Pancreas (tissue), 10 donors: ENCODE results near the gene CHID1. TPM values are rescaled to one million over a fixed set of nuclear protein-coding genes. Genes with fewer than 3 reads are reported as not detected.

Experiments
- ATAC-seq, 4 donors: fragments of 200-7000 bp; cut with Tn5 transposase; one replicate each; pipeline versions ENCODE4 v1.8.0 to v1.9.1; 2020; ENCODE audit warnings: mild to moderate bottlenecking in 4 of 4, moderate library complexity in 4 of 4
- DNase-seq, 6 donors: peaks; one replicate each; pipeline ENCODE4 v3.0.0-alpha.2; 2020
- FAIRE-seq: peaks from 2 replicates; lab custom pipeline; 2012; peaks lifted over from hg19 to GRCh38; lab: Jason Lieb, UNC
- H3K27ac ChIP-seq, 4 donors: fragments of 200-600 bp; sonication (generic); 1 replicate in 3 of 4; 2 replicates in 1 of 4; pipeline versions ENCODE4 v1.5.0 to v1.8.0; 2020
- H3K27me3 ChIP-seq, 4 donors: fragments of 200-600 bp; one replicate each; pipeline ENCODE4 v1.8.0; 2021
- H3K36me3 ChIP-seq, 3 donors: fragments of 200-600 bp; sonication (generic) in 1 of 3; one replicate each; pipeline versions ENCODE4 v1.5.0 to v1.8.0; 2020 to 2021
- H3K4me1 ChIP-seq, 3 donors: fragments of 200-600 bp; one replicate each; pipeline ENCODE4 v1.8.0; 2021
- H3K4me3 ChIP-seq, 4 donors: fragments of 200-600 bp; sonication (generic) in 2 of 4; one replicate each; pipeline versions ENCODE4 v1.5.0 to v1.8.0; 2020 to 2021
- H3K9me3 ChIP-seq, 4 donors: fragments of 200-600 bp; one replicate each; pipeline ENCODE4 v1.8.0; 2021
- CTCF ChIP-seq, 4 donors: fragments of 200-600 bp; sonication (generic) in 3 of 4; IDR thresholded peaks; one replicate each; pipeline versions ENCODE4 v1.5.0 to v1.8.0; 2021; ENCODE audit warnings: antibody characterized with exemption in 4 of 4
- WGBS, 2 donors: extraction: QIAGEN DNeasy Blood & Tissue Kit; methylation state at CpG; one replicate each; pipeline ENCODE4 v1.1.7; 2013; 5-methylcytosine and 5-hydroxymethylcytosine counted together
- intact Hi-C, 3 donors: fragments of 100-400 bp; cut with DNase I; formaldehyde crosslinking; loops; one replicate each; pipeline versions ENCODE4 v1.11.1 to v1.14.2; 2022
- polyA plus RNA-seq, 2 donors: library from polyadenylated mRNA; stranded (reverse); fragments of 200-250 nt; gene quantifications; one replicate each; pipeline ENCODE4 v1.2.3, GENCODE V29; 2013
- total RNA-seq, 6 donors: library from RNA; stranded (reverse); fragmentation: NEBNext Ultra II Directional in 4 of 6; extraction: Animal tissue kit (Norgen Biotek cat#: 25700) in 4 of 6; gene quantifications; one replicate each; pipeline versions ENCODE4 v1.2.1 to v1.2.4, GENCODE V29; 2021 to 2023
- donor health status: healthy with polysubstance abuse.
- donor health status: DM: no; HTN: no; CAD: no; lungs with moderate emphysema.
- donor health status: DM: no; HTN: no; CAD: no.
- donor health status: control.
- donor health status: control.
- donor health status: Bipolar disorder and iron deficiency.
- donor health status: DM: yes; HTN: yes; CAD: no.
- donor health status: DM: no; HTN: no; CAD: no.
- donor health status: DM: no; HTN: no; CAD: no.
- donor health status: DM: yes; HTN: yes; CAD: no.

The CHID1 gene
- total and polyA plus RNA-seq, 8 donors = 41.7 to 86.0 (median 62.1) TPM

DNA sequence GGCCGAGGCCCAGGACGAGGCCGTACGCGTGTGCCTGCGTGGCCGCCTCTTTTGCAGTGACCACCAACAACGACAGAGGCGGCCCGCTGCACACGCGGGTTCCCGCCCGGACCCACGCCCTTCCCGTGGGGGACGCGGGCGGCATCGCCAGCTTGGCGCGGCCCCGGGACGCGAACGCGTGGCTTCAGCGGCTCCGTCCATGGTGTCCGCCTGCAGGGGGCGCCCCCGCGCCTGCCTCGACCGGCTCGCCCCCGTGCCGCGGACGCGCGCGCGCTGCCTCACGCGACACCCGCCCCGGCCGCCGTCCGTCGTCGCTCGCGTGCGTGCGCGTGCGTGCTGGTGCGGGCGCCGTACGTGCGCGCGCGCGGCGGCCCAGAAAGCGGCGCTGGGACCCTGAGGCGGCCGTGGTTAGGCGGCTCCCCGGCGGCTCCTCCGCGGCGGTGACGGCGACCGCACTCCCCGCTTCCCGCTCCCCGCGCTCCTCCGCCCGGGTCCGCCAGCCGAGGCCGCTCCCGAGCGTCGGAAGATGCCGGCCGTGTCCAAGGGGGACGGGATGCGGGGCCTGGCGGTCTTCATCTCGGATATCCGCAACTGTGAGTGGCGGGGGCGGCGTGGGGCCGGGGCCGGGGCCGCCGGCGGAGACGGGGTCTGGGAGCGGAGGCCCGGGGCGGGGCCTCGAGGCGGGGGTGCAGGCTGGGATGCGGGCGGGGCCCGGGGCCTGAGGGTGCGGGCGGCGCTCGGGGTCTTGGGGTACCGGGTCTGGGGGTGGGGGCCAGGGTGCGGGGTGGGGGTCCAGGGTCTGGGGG lies 15.1 kb upstream of the CHID1 start, which contains the start of gene AP2A2:
Gene AP2A2 (plus strand): TSS at position 375 of the 806 bp plus-strand sequence. CDS start 152 bp downstream, at position 527.
- 4 to 5% methylated on average over 100 to 124 of the region's 124 CpGs for WGBS, 2 donors
- DNase-seq = peak; percentile 83 to 98 (median 92)
- Histone ChIP-seq H3K4me1 (peaks cover 0 to 22% (median 8%) of the 10 kb centered on the region in 3 donors), H3K27ac (peak within 1 kb of the TSS; percentile 35 to 81 (median 68)), H3K4me3 (peak within 1 kb of the TSS; percentile 49 to 75 (median 60)), H3K36me3 (no peaks in the 10 kb centered on the region), H3K27me3 (no peaks in the 10 kb centered on the region), H3K9me3 (no peaks in the 10 kb centered on the region)
- peak; percentile 57 to 76 (median 66) for TF ChIP-seq CTCF (IDR thresholded peaks at IDR 0.05)
- peak; percentile 92 to 97 (median 94) for ATAC-seq
- intact Hi-C loops = loop anchor here in 1 of 3 donors (10.0 kb wide), 1 partner anchor 129 kb away; no protein-coding TSS in a partner anchor
- FAIRE-seq = no peak

DNA sequence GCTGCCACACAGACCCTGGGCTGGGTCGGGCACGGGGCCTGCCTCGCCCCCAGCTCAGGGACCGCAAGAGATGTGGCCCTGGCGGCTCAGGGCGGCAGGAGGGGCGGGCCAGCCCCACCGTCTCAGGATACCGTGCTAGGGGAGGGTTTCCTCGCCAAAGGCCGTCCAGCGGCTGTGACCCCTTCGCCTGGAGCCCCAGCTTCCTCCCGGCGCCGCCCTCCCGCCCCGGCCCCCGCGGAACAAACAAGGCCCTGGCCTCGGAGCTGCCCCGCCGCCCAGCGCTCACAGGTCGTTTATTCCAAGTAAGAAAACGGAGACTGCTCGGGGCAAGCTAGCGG lies 14.5 kb upstream of the CHID1 start:
- DNase-seq = peak in 5 of 6 donors; percentile 27 to 87 (median 51)
- no peaks in the 10 kb centered on the region for H3K9me3 ChIP-seq
- TF ChIP-seq CTCF (IDR thresholded peaks at IDR 0.05) = no peak
- peak overlapping the region in 2 of 4 donors; percentile 67 to 75 for H3K4me3 ChIP-seq
- intact Hi-C loops = loop anchor here in 1 of 3 donors (10.0 kb wide), 1 partner anchor 130 kb away; no protein-coding TSS in a partner anchor
- ATAC-seq = peak in 1 of 4 donors; percentile 1
- H3K27ac ChIP-seq = peak overlapping the region in 2 of 4 donors; percentile 44 to 51
- no peaks in the 10 kb centered on the region for H3K36me3 ChIP-seq
- WGBS, 2 donors = 71 to 75% methylated on average over 27 to 28 of the region's 28 CpGs
- peaks cover 0 to 22% (median 8%) of the 10 kb centered on the region in 3 donors for H3K4me1 ChIP-seq
- FAIRE-seq = no peak
- no peaks in the 10 kb centered on the region for H3K27me3 ChIP-seq

DNA sequence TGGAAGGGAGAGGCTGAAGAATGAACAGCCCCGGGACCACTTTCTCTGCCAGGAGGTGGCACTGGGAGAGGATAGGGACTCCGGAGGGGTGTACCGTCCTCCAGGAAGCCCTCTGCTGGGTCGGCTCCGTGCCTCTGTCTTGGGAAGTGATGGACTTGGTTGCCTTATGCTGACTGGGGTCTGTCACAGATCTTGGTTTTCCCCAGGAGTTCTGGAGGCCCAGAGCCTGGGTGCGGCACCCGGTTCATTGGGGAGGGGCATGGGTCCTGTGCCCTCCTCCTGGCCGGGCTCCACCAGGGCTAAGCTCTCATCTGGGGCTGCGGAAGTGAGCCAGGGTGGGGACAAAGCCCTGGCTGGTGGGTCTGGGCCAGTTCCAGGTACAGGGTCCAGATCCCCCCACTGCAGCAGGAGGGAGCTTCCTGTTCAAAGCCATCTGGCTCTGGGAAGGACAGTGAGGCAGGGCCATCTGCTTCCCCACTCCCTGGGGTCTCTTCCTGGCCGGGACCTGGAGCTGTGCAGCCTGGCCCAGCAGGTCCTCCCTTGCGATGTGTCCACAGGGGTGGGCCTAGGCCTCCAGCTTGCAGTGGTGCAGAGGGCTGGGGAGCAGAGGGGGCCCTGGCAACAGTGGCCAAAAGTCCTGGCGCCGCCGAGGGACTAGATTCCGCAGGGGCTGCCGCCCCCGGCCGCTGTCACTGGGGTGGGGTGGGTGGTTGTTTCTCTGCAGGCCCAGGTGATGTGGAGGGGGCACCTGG lies 14.0 kb upstream of the CHID1 start:
- no peaks in the 10 kb centered on the region for H3K9me3 ChIP-seq
- intact Hi-C loops = loop anchor here in 2 of 3 donors (5.0 to 10.0 kb wide), 2 partner anchors 118 to 130 kb away; no protein-coding TSS in a partner anchor
- FAIRE-seq (no peak), DNase-seq (peak in 3 of 6 donors; percentile 38 to 79 (median 57)), ATAC-seq (peak in 1 of 4 donors; percentile 1)
- H3K4me3 ChIP-seq = no peak overlapping the region
- no peaks in the 10 kb centered on the region for H3K36me3 ChIP-seq
- H3K27me3 ChIP-seq = no peaks in the 10 kb centered on the region
- no peak for TF ChIP-seq CTCF (IDR thresholded peaks at IDR 0.05)
- H3K27ac ChIP-seq = no peak overlapping the region
- 81 to 87% methylated on average over 13 to 18 of the region's 18 CpGs for WGBS, 2 donors
- peaks cover 0 to 22% (median 8%) of the 10 kb centered on the region in 3 donors for H3K4me1 ChIP-seq

GRCh38 chr11:923691-924405 lies 13.2 kb upstream of the CHID1 start:
- H3K9me3 ChIP-seq = no peaks in the 10 kb centered on the region
- ATAC-seq (no peak), DNase-seq (peak in 1 of 6 donors; percentile 72), FAIRE-seq (no peak)
- no peaks in the 10 kb centered on the region for H3K27me3 ChIP-seq
- no peaks in the 10 kb centered on the region for H3K36me3 ChIP-seq
- no peak for TF ChIP-seq CTCF (IDR thresholded peaks at IDR 0.05)
- H3K4me1 ChIP-seq = peaks cover 0 to 22% (median 8%) of the 10 kb centered on the region in 3 donors
- 90 to 92% methylated on average over 19 of the region's 19 CpGs for WGBS, 2 donors
- H3K4me3 ChIP-seq = no peak overlapping the region
- intact Hi-C loops = loop anchor here in 2 of 3 donors (5.0 to 10.0 kb wide), 2 partner anchors 118 to 131 kb away; no protein-coding TSS in a partner anchor
- H3K27ac ChIP-seq = no peak overlapping the region
